HG03135 (cell line): ENCODE measurements around the gene GALE.
"Not testable (repeated sequence)": the region's sequence is repeated elsewhere in the genome, so short reads cannot be mapped to it uniquely, and the experiment has no call there.

Experiments used
- ATAC-seq: cut with Tn5 transposase; IDR thresholded peaks from one replicate; pipeline ENCODE4 v1.9.1; 2021; ENCODE audit warnings: mild to moderate bottlenecking, moderate library complexity; ENCODE audit not compliant: unreplicated experiment

GALE gene

GRCh38 chr1:23793018-23793781 is 7.4 kb downstream of the GALE start:
- ATAC-seq = no peak

GRCh38 chr1:23792151-23792945 is 8.2 kb downstream of the GALE start:
- no peak for ATAC-seq

- ATAC-seq = no peak
These were observed 9.0 kb downstream of the GALE start for GRCh38 chr1:23791516-23792047.

- ATAC-seq = peak; percentile 70
These were observed 9.6 kb downstream of the GALE start, which contains the start of gene LYPLA2 for GRCh38 chr1:23790696-23791515. Gene LYPLA2 (plus strand): TSS chr1:23791145. CDS start chr1:23792683, 1,538 bp downstream.

GRCh38 chr1:23788695-23789094 is 11.9 kb downstream of the GALE start:
- no peak for ATAC-seq

GRCh38 chr1:23787701-23788100 is 12.9 kb downstream of the GALE start:
- ATAC-seq = no peak

- ATAC-seq = no peak
These were observed 15.7 kb downstream of the GALE start for GRCh38 chr1:23784846-23785245.

- not testable (repeated sequence) for ATAC-seq
These were observed 17.4 kb downstream of the GALE start for GRCh38 chr1:23783141-23783540.

- no peak for ATAC-seq
These were observed 20.7 kb downstream of the GALE start for GRCh38 chr1:23779826-23780371.

GRCh38 chr1:23777979-23778814 is 22.4 kb downstream of the GALE start, which contains the start of gene PITHD1:
Gene PITHD1 (plus strand): TSS chr1:23778418. CDS start chr1:23778516, 98 bp downstream.
- ATAC-seq = peak; percentile 80

GRCh38 chr1:23776217-23776616 is 24.3 kb downstream of the GALE start:
- no peak for ATAC-seq

GRCh38 chr1:23774174-23774880 is 26.2 kb downstream of the GALE start:
- ATAC-seq = no peak

GRCh38 chr1:23772854-23773242 is 27.7 kb downstream of the GALE start:
- no peak for ATAC-seq

GRCh38 chr1:23772049-23772853 is 28.3 kb downstream of the GALE start:
- peak; percentile 61 for ATAC-seq

GRCh38 chr1:23768733-23769132 is 31.8 kb downstream of the GALE start:
- no peak for ATAC-seq

- ATAC-seq = no peak
These were observed 37.4 kb downstream of the GALE start for GRCh38 chr1:23763041-23763577.

- no peak for ATAC-seq
These were observed 41.3 kb downstream of the GALE start for GRCh38 chr1:23759277-23759676.

GRCh38 chr1:23757812-23758211 is 42.7 kb downstream of the GALE start:
- no peak for ATAC-seq
